GM23338 (cell line): Measurements from ENCODE around the gene ATP5MG. TPM values are rescaled to one million over a fixed set of nuclear protein-coding genes. Genes with fewer than 3 reads are reported as not detected.

Experiments
- ATAC-seq: fragments of 200-7000 bp; cut with Tn5 transposase; 3 replicates; pipeline ENCODE4 v1.9.1; 2020
- DNase-seq: peaks from one replicate; pipeline ENCODE4 v3.0.0-alpha.2; 2015; ENCODE audit warnings: low spot score
- H2AFZ ChIP-seq: fragments of 200-600 bp; sonication (generic); 2 replicates; pipeline ENCODE4 v1.8.0; 2016; ENCODE audit warnings: antibody characterized with exemption, mild to moderate bottlenecking, moderate library complexity
- H3F3A ChIP-seq: fragments of 200-600 bp; sonication (generic); replicated peaks from 2 replicates; pipeline ENCODE4 v1.8.0; 2017; ENCODE audit warnings: antibody characterized with exemption, mixed run types, low read depth
- H3K27ac ChIP-seq: fragments of 200-600 bp; sonication (generic); 2 replicates; pipeline ENCODE4 v1.6.1; 2016; ENCODE audit warnings: low read depth
- H3K27me3 ChIP-seq: fragments of 200-600 bp; sonication (generic); 2 replicates; pipeline ENCODE4 v1.8.0; 2016; ENCODE audit warnings: mild to moderate bottlenecking, mixed run types, moderate library complexity; ENCODE audit not compliant: insufficient read depth
- H3K36me3 ChIP-seq: fragments of 200-600 bp; sonication (generic); 2 replicates; pipeline ENCODE4 v1.8.0; 2016; ENCODE audit warnings: mild to moderate bottlenecking; ENCODE audit not compliant: insufficient read depth
- H3K4me1 ChIP-seq: fragments of 200-600 bp; sonication (generic); 2 replicates; pipeline ENCODE4 v1.8.0; 2016; ENCODE audit warnings: mild to moderate bottlenecking, moderate library complexity; ENCODE audit not compliant: insufficient read depth
- H3K4me2 ChIP-seq: fragments of 200-600 bp; sonication (generic); 2 replicates; pipeline ENCODE4 v1.7.1; 2017; ENCODE audit warnings: mixed run types
- H3K4me3 ChIP-seq: fragments of 200-600 bp; sonication (generic); 2 replicates; pipeline ENCODE4 v1.6.1; 2016; ENCODE audit warnings: mixed run types
- H3K79me2 ChIP-seq: fragments of 200-600 bp; sonication (generic); replicated peaks from 2 replicates; pipeline ENCODE4 v1.8.0; 2017; ENCODE audit warnings: mild to moderate bottlenecking; ENCODE audit not compliant: insufficient read depth
- H3K9me2 ChIP-seq: fragments of 200-600 bp; sonication (generic); 2 replicates; pipeline ENCODE4 v1.8.0; 2017; ENCODE audit not compliant: insufficient read depth
- H4K20me1 ChIP-seq: fragments of 200-600 bp; sonication (generic); replicated peaks from 2 replicates; pipeline ENCODE4 v1.8.0; 2017; ENCODE audit warnings: mild to moderate bottlenecking; ENCODE audit not compliant: insufficient read depth
- H3K27ac Mint-ChIP-seq: 2 replicates; pipeline ENCODE4 v1.8.0; 2020; ENCODE audit warnings: inconsistent platforms, mild to moderate bottlenecking, moderate library complexity, mixed read lengths
- H3K27me3 Mint-ChIP-seq: 3 replicates; pipeline ENCODE4 v1.8.0; 2022; ENCODE audit warnings: low read depth, mild to moderate bottlenecking, moderate library complexity, mixed read lengths, inconsistent platforms; ENCODE audit not compliant: insufficient read depth, poor library complexity
- H3K36me3 Mint-ChIP-seq: 3 replicates; pipeline ENCODE4 v1.8.0; 2021; ENCODE audit warnings: low read depth, mild to moderate bottlenecking, inconsistent platforms, moderate library complexity, mixed read lengths
- H3K4me1 Mint-ChIP-seq: 3 replicates; pipeline ENCODE4 v1.8.0; 2020; ENCODE audit warnings: mild to moderate bottlenecking, inconsistent platforms, mixed read lengths
- H3K4me3 Mint-ChIP-seq: 3 replicates; pipeline ENCODE4 v1.8.0; 2021; ENCODE audit warnings: moderate library complexity, mild to moderate bottlenecking, inconsistent platforms, mixed read lengths
- H3K9me3 Mint-ChIP-seq: 3 replicates; pipeline ENCODE4 v1.8.0; 2020; ENCODE audit warnings: moderate library complexity, mild to moderate bottlenecking, inconsistent platforms, mixed read lengths
- CREB1 ChIP-seq: fragments of 250-450 bp; sonication (Bioruptor Pico); IDR thresholded peaks from 2 replicates; pipeline ENCODE4 v1.5.0; 2020; ENCODE audit warnings: low read depth, mild to moderate bottlenecking, moderate library complexity
- JUNB ChIP-seq: IDR thresholded peaks from one replicate; pipeline ENCODE4 v1.6.1; 2016; ENCODE audit warnings: antibody characterized with exemption; ENCODE audit not compliant: unreplicated experiment
- POLR2AphosphoS5 ChIP-seq: IDR thresholded peaks from 2 replicates; pipeline ENCODE4 v1.6.1; 2016; ENCODE audit warnings: antibody characterized with exemption, low read depth
- STAT1 ChIP-seq: IDR thresholded peaks from one replicate; pipeline ENCODE4 v1.6.1; 2016; ENCODE audit warnings: antibody characterized with exemption; ENCODE audit not compliant: unreplicated experiment
- ZNF114 ChIP-seq: fragments of 250-450 bp; sonication (Bioruptor Pico); IDR thresholded peaks from 2 replicates; pipeline ENCODE4 v1.5.0; 2020; ENCODE audit warnings: mild to moderate bottlenecking, moderate library complexity
- polyA plus RNA-seq: library from polyadenylated mRNA; unstranded; fragments of >200 nt; fragmentation: Nextera tagmentation; extraction: Ambion mirVana; gene quantifications from 2 replicates; pipeline ENCODE4 v1.2.1, GENCODE V29; 2016
- total RNA-seq: library from RNA; depleted of rRNA; stranded (reverse); fragments of >200 nt; shearing (Covaris generic); gene quantifications from 2 replicates; pipeline ENCODE4 v1.2.3, GENCODE V29; 2014
- TF ChIP-seq, protein P1 (sequence below): IDR thresholded peaks from 2 replicates; pipeline ENCODE4 v1.6.1; 2016; ENCODE audit warnings: antibody characterized with exemption

The ATP5MG gene
- total and polyA plus RNA-seq, 2 experiments from 2014 or later: 41.7 to 987 TPM

DNA sequence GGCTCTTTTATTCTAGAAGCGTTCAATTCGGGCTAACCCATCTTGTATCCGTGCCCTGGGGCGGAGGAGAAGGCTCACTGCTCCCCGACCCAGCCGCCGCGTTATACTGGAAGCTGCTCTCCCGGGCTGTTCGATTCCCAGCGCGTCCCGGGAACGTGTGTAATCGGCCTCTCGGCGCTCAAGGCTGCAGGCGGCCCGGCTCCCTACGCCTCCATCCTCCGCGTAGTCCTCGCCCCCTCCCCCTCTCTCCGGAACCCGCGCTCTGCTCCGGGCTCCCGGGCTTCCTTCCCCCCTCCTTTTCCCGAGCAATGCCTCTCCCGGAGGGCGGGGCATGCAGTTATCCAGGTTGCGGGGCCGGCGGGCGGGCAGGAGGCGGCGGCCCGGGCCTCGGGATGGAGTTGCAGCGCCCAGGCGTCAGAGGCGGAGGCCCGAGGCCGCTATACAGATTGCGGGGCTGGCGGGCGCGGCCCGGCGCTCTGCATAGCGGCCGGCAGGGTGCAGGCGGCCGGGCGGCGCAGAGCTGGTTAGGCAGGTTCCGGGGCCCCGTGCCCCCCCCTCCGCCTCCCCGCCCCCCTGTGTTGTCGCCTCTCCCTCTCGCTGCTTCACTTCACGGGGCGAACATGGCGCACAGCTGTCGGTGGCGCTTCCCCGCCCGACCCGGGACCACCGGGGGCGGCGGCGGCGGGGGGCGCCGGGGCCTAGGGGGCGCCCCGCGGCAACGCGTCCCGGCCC lies 34.7 kb downstream of the ATP5MG start, which contains the start of gene KMT2A:
TSS of gene KMT2A (plus strand) at position 600 of the 732 bp plus-strand sequence. CDS start at position 621, 21 bp downstream.
- Mint-ChIP-seq H3K36me3 (peaks cover 18% of the 10 kb centered on the region), H3K27me3 (peaks cover 16% of the 10 kb centered on the region), H3K9me3 (no peaks in the 10 kb centered on the region; the same call in 2 of the 3 replicates), H3K27ac (peak within 1 kb of the TSS; percentile 98), H3K4me3 (peak within 1 kb of the TSS; percentile 97), H3K4me1 (peaks cover 31% of the 10 kb centered on the region)
- Histone ChIP-seq H3K27ac (peak within 1 kb of the TSS; percentile 97), H4K20me1 (peaks cover 35% of the 10 kb centered on the region), H3K4me3 (peak within 1 kb of the TSS; percentile 77), H3K79me2 (peaks cover 44% of the 10 kb centered on the region), H3K27me3 (peaks cover 14% of the 10 kb centered on the region), H3K36me3 (peaks cover 1% of the 10 kb centered on the region; the same call in 1 of the 2 replicates), H2AFZ (peak within 1 kb of the TSS; percentile 92), H3K9me2 (no peaks in the 10 kb centered on the region), H3K4me1 (peaks cover 35% of the 10 kb centered on the region), H3K4me2 (peak within 1 kb of the TSS; percentile 96), H3F3A (peaks cover 11% of the 10 kb centered on the region; the same call in 1 of the 2 replicates)
- ATAC-seq (peak; percentile 60), DNase-seq (peak; percentile 98)
- TF ChIP-seq ZNF114 (CRISPR knock-in tag) (peak; percentile 38; the same call in 1 of the 2 replicates), POLR2AphosphoS5 (peak; percentile 58), CREB1 (peak; percentile 90), STAT1 (no peak), JUNB (no peak)

DNA sequence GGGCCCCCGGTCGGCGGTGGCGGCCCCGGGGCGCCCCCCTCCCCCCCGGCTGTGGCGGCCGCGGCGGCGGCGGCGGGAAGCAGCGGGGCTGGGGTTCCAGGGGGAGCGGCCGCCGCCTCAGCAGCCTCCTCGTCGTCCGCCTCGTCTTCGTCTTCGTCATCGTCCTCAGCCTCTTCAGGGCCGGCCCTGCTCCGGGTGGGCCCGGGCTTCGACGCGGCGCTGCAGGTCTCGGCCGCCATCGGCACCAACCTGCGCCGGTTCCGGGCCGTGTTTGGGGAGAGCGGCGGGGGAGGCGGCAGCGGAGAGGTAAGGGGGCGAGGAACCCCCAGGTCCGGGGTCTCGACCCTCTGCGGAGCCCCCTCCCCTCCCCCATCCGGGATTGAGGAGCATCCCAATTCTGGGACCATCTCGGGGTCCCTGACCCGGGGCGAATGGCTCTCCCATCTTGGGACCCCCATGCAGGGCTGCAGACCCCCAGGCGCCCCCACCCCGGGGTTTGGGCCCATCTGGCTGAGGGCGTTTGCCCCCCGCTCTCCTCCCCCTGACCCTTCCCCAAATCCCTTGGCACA lies 35.3 kb downstream of the ATP5MG start:
- Mint-ChIP-seq H3K27ac (peak overlapping the region; percentile 93; the same call in 1 of the 2 replicates), H3K27me3 (peaks cover 16% of the 10 kb centered on the region), H3K4me1 (peaks cover 35% of the 10 kb centered on the region), H3K36me3 (peaks cover 20% of the 10 kb centered on the region), H3K9me3 (no peaks in the 10 kb centered on the region; the same call in 2 of the 3 replicates), H3K4me3 (peak overlapping the region; percentile 97)
- H2AFZ ChIP-seq: no peak overlapping the region
- peak overlapping the region; percentile 77 for H3K4me3 ChIP-seq
- H3K27me3 ChIP-seq: peaks cover 14% of the 10 kb centered on the region
- H3K4me2 ChIP-seq: peak overlapping the region; percentile 96
- ATAC-seq (no peak), DNase-seq (peak; percentile 18)
- H3K27ac ChIP-seq: 0 out of 2 replicates have a peak overlapping the region, but pooled peaks have one; percentile 45
- TF ChIP-seq POLR2AphosphoS5: 0 out of 2 replicates have a peak, but pooled peaks have one; percentile 2
- TF ChIP-seq, protein P1, sequence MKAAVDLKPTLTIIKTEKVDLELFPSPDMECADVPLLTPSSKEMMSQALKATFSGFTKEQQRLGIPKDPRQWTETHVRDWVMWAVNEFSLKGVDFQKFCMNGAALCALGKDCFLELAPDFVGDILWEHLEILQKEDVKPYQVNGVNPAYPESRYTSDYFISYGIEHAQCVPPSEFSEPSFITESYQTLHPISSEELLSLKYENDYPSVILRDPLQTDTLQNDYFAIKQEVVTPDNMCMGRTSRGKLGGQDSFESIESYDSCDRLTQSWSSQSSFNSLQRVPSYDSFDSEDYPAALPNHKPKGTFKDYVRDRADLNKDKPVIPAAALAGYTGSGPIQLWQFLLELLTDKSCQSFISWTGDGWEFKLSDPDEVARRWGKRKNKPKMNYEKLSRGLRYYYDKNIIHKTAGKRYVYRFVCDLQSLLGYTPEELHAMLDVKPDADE: no peak
- H3K79me2 ChIP-seq: peaks cover 51% of the 10 kb centered on the region
- H3F3A ChIP-seq: peaks cover 11% of the 10 kb centered on the region; the same call in 1 of the 2 replicates
- H3K4me1 ChIP-seq: peaks cover 42% of the 10 kb centered on the region
- peaks cover 42% of the 10 kb centered on the region for H4K20me1 ChIP-seq
- H3K9me2 ChIP-seq: no peaks in the 10 kb centered on the region
- peaks cover 4% of the 10 kb centered on the region; the same call in 1 of the 2 replicates for H3K36me3 ChIP-seq
